Calu3 (cell line): ENCODE data around the gene KCNH5. TPM values are rescaled to one million over a fixed set of nuclear protein-coding genes. Genes with fewer than 3 reads are reported as not detected.

Experiments
- BruUV-seq: library from RNA; stranded (reverse); fragments of 400-500 nt; replicated peaks from 2 replicates; lab custom pipeline; 2021; lab: Mats Ljungman, UMichigan
- CTCF ChIA-PET: fragments of 300-600 bp; sonication (Branson Sonifier 250); formaldehyde crosslinking; loops from one replicate; lab custom pipeline; 2022; ENCODE audit warnings: antibody characterized with exemption; lab: Charles Lee
- DNase-seq: peaks from one replicate; pipeline ENCODE4 v3.0.0; 2022
- H3K27ac Mint-ChIP-seq: one replicate; pipeline ENCODE4 v1.8.0; 2022; ENCODE audit warnings: mixed read lengths; ENCODE audit not compliant: unreplicated experiment
- H3K27me3 Mint-ChIP-seq: one replicate; pipeline ENCODE4 v1.8.0; 2022; ENCODE audit warnings: mixed read lengths; ENCODE audit not compliant: unreplicated experiment
- H3K36me3 Mint-ChIP-seq: one replicate; pipeline ENCODE4 v1.8.0; 2022; ENCODE audit warnings: mild to moderate bottlenecking, moderate library complexity, mixed read lengths; ENCODE audit not compliant: insufficient read depth, unreplicated experiment
- H3K4me1 Mint-ChIP-seq: one replicate; pipeline ENCODE4 v1.8.0; 2022; ENCODE audit warnings: mild to moderate bottlenecking, low read depth, mixed read lengths; ENCODE audit not compliant: unreplicated experiment
- H3K4me3 Mint-ChIP-seq: one replicate; pipeline ENCODE4 v1.8.0; 2022; ENCODE audit warnings: mild to moderate bottlenecking, low read depth, moderate library complexity, mixed read lengths; ENCODE audit not compliant: unreplicated experiment
- H3K9me3 Mint-ChIP-seq: one replicate; pipeline ENCODE4 v1.8.0; 2022; ENCODE audit warnings: low read depth, mixed read lengths; ENCODE audit not compliant: unreplicated experiment
- CTCF ChIP-seq: fragments of 200-600 bp; IDR thresholded peaks from one replicate; pipeline ENCODE4 v1.8.0; 2022; ENCODE audit warnings: antibody characterized with exemption; ENCODE audit not compliant: unreplicated experiment
- intact Hi-C: fragments of 100-400 bp; cut with micrococcal nuclease; formaldehyde crosslinking; loops from one replicate; pipeline ENCODE4 v1.10.0; 2022; ENCODE audit not compliant: unreplicated experiment
- total RNA-seq: library from RNA; stranded (reverse); gene quantifications from 2 replicates; pipeline ENCODE4 v1.2.3, GENCODE V29; 2022

The KCNH5 gene
- total RNA-seq, 1 experiment from 2014 or later: not detected

- DNase-seq: peak; percentile 70
- Mint-ChIP-seq H3K9me3 (no peaks in the 10 kb centered on the region), H3K4me3 (peak overlapping the region; percentile 42), H3K27ac (peak overlapping the region; percentile 98), H3K4me1 (peaks cover 62% of the 10 kb centered on the region), H3K36me3 (no peaks in the 10 kb centered on the region), H3K27me3 (no peaks in the 10 kb centered on the region)
- CTCF ChIA-PET: interaction anchor here (0.6 to 1.1 kb wide), 3 partner anchors 9 to 853 kb away, joined by 3 to 4 read pairs (median 4); no protein-coding TSS in a partner anchor
- intact Hi-C loops: loop anchor here (5.0 kb wide), 1 partner anchor 350 kb away; no protein-coding TSS in a partner anchor
- TF ChIP-seq CTCF: no peak
- BruUV-seq: TSS peak; percentile 40
These were observed 353.4 kb downstream of the KCNH5 start for GRCh38 chr14:62691647-62692489.

GRCh38 chr14:62689733-62690132 is 355.5 kb downstream of the KCNH5 start:
- intact Hi-C loops: loop anchor here (5.0 kb wide), 1 partner anchor 353 kb away; no protein-coding TSS in a partner anchor
- H3K27me3 Mint-ChIP-seq: no peaks in the 10 kb centered on the region
- CTCF ChIA-PET: no interaction called here
- no TSS peak for BruUV-seq
- no peak for DNase-seq
- no peaks in the 10 kb centered on the region for H3K9me3 Mint-ChIP-seq
- H3K36me3 Mint-ChIP-seq: no peaks in the 10 kb centered on the region
- peaks cover 45% of the 10 kb centered on the region for H3K4me1 Mint-ChIP-seq
- peak overlapping the region; percentile 68 for H3K27ac Mint-ChIP-seq
- no peak overlapping the region for H3K4me3 Mint-ChIP-seq
- no peak for TF ChIP-seq CTCF

GRCh38 chr14:62687818-62688217 is 357.4 kb downstream of the KCNH5 start:
- H3K4me3 Mint-ChIP-seq: no peak overlapping the region

GRCh38 chr14:62684376-62684775 is 360.9 kb downstream of the KCNH5 start:
- Mint-ChIP-seq H3K9me3 (no peaks in the 10 kb centered on the region), H3K4me3 (no peak overlapping the region), H3K36me3 (no peaks in the 10 kb centered on the region), H3K4me1 (peaks cover 4% of the 10 kb centered on the region), H3K27ac (no peak overlapping the region), H3K27me3 (no peaks in the 10 kb centered on the region)
- TF ChIP-seq CTCF: no peak
- CTCF ChIA-PET: no interaction called here
- no TSS peak for BruUV-seq
- DNase-seq: no peak
- intact Hi-C loops: no loop called here

More at GRCh38 chr14:62687818-62688217, 357.4 kb downstream of the KCNH5 start:
- Mint-ChIP-seq H3K27me3 (no peaks in the 10 kb centered on the region), H3K4me1 (peaks cover 29% of the 10 kb centered on the region), H3K27ac (no peak overlapping the region), H3K36me3 (no peaks in the 10 kb centered on the region), H3K9me3 (no peaks in the 10 kb centered on the region)
- BruUV-seq: no TSS peak
- CTCF ChIA-PET: no interaction called here
- intact Hi-C loops: no loop called here
- TF ChIP-seq CTCF: no peak
- no peak for DNase-seq
